ENCODE data around the gene KMT2E.

DNA sequence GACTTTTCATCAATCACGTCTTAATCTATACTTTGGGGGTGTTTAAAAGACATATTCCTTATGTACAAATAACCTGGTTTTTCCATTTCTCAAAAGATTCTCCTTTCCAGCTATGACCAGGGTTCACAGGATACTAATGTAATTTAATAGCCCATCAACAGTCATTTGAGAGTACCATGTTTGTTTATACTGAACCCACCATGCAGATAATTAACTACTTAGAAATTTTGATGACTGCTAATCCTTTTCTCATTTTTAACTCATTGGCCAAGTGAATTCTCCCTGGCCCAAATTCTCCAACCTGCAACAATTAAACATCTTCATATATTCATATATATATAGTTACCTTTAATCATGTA lies 28.8 kb upstream of the KMT2E start:
- TF ChIP-seq MYC (IDR thresholded peaks at IDR 0.05; ENCODE audit: low read depth, low read length): no peak
- TF ChIP-seq, protein P1, sequence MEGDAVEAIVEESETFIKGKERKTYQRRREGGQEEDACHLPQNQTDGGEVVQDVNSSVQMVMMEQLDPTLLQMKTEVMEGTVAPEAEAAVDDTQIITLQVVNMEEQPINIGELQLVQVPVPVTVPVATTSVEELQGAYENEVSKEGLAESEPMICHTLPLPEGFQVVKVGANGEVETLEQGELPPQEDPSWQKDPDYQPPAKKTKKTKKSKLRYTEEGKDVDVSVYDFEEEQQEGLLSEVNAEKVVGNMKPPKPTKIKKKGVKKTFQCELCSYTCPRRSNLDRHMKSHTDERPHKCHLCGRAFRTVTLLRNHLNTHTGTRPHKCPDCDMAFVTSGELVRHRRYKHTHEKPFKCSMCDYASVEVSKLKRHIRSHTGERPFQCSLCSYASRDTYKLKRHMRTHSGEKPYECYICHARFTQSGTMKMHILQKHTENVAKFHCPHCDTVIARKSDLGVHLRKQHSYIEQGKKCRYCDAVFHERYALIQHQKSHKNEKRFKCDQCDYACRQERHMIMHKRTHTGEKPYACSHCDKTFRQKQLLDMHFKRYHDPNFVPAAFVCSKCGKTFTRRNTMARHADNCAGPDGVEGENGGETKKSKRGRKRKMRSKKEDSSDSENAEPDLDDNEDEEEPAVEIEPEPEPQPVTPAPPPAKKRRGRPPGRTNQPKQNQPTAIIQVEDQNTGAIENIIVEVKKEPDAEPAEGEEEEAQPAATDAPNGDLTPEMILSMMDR (IDR thresholded peaks at IDR 0.05; ENCODE audit: extremely low read depth in 1 of 2, insufficient read depth in 1 of 2, low read depth in 1 of 2, low read length in 2 of 2): no peak
- no peak for TF ChIP-seq POLR2AphosphoS5 (IDR thresholded peaks at IDR 0.05; ENCODE audit: insufficient read depth, low read depth, low read length)

Data from endothelial cell of umbilical vein (primary cell).